ENCODE data around the gene SMU1. TPM values are rescaled to one million over a fixed set of nuclear protein-coding genes. Genes with fewer than 3 reads are reported as not detected.
"Not testable (repeated sequence)": the region's sequence is repeated elsewhere in the genome, so short reads cannot be mapped to it uniquely, and the experiment has no call there.

SMU1 gene
- total RNA-seq, 1 donor from 2014 or later, result 25.4 TPM

- Mint-ChIP-seq H3K4me1 (ENCODE audit: unreplicated experiment) (no peaks in the 10 kb centered on the region), H3K9me3 (no peaks in the 10 kb centered on the region)
These were observed 64.6 kb downstream of the SMU1 start for GRCh38 chr9:33011831-33012230.

DNA sequence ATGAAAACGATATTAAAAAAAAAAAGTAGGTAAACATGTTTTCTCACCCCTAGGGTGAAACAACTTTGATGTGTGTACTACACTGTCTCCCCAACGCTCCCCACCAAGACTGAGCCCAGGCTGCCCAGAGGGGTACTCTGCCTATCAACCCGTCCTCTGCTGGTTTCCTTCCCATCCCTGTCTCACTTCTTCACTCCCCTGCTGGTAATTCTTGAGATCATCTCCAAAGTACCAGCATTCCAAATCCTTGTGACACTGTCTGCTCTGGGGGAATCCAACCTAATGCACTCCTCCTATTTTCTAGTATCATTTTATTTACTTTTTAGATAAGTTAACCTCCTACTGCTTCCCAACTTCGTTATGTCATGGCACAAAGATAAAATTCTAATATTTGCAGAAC, 68.7 kb downstream of the SMU1 start:
- Mint-ChIP-seq H3K36me3 (no peaks in the 10 kb centered on the region), H3K4me3 (no peak overlapping the region), H3K9me3 (no peaks in the 10 kb centered on the region), H3K27ac (no peak overlapping the region), H3K4me1 (ENCODE audit: unreplicated experiment) (no peaks in the 10 kb centered on the region), H3K27me3 (no peaks in the 10 kb centered on the region)
- no peak for DNase-seq (ENCODE audit: extremely low spot score, unreplicated experiment)
- TF ChIP-seq CTCF (conservative IDR thresholded peaks at IDR 0.05), result no peak

More at GRCh38 chr9:33011831-33012230, 64.6 kb downstream of the SMU1 start:
- no peak for DNase-seq (ENCODE audit: extremely low spot score, unreplicated experiment)
- H3K27ac Mint-ChIP-seq, result no peak overlapping the region
- H3K27me3 Mint-ChIP-seq, result no peaks in the 10 kb centered on the region
- H3K4me3 Mint-ChIP-seq, result no peak overlapping the region
- H3K36me3 Mint-ChIP-seq, result no peaks in the 10 kb centered on the region
- no peak for TF ChIP-seq CTCF (conservative IDR thresholded peaks at IDR 0.05)

DNA sequence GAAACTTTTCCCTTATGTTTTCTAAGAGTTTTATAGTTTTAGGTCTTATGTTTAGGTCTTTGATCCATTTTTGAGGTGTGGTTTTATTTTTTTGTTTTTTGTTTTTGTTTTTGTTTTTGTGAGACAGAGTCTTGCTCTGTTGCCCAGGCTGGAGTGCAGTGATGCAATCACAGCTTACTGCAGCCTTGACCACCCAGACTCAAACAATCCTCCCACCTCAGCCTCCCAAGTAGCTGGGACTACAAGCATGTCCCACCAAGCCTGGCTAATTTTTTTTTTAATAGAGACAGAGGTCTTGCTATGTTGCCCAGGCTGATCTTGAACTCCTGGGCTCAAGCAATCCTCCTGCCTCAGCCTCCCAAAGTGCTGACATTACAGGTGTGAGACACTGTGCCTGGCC, 71.1 kb downstream of the SMU1 start:
- H3K36me3 Mint-ChIP-seq; H3K9me3 Mint-ChIP-seq; H3K4me3 Mint-ChIP-seq; H3K4me1 Mint-ChIP-seq (ENCODE audit: unreplicated experiment); H3K27ac Mint-ChIP-seq; H3K27me3 Mint-ChIP-seq; DNase-seq (ENCODE audit: extremely low spot score, unreplicated experiment): not testable (repeated sequence)

DNA sequence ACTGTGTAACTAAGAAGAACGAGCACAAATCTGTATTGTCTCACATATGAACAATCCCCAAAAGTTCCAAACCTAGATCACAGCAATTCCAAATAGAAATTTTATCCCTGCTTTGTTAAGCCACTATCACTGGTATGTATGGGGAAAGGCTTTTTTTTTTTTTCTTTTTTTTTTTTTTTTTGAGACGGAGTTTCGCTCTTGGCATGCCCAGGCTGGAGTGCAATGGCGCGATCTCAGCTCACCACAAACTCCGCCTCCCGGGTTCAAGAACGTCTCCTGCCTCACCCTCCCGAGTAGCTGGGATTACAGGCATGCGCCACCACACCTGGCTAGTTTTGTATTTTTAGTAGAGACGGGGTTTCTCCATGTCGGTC, 75.8 kb downstream of the SMU1 start:
- not testable (repeated sequence) for H3K36me3 Mint-ChIP-seq; DNase-seq (ENCODE audit: extremely low spot score, unreplicated experiment); H3K9me3 Mint-ChIP-seq; H3K4me1 Mint-ChIP-seq (ENCODE audit: unreplicated experiment); H3K27me3 Mint-ChIP-seq
- peak overlapping the region; percentile 99 for H3K27ac Mint-ChIP-seq
- H3K4me3 Mint-ChIP-seq, result peak overlapping the region; percentile 97

- no peak for DNase-seq (ENCODE audit: extremely low spot score, unreplicated experiment)
- Mint-ChIP-seq H3K36me3 (peaks cover 28% of the 10 kb centered on the region), H3K4me1 (ENCODE audit: unreplicated experiment) (no peaks in the 10 kb centered on the region), H3K4me3 (no peak overlapping the region), H3K27ac (no peak overlapping the region), H3K9me3 (no peaks in the 10 kb centered on the region), H3K27me3 (no peaks in the 10 kb centered on the region)
- no peak for TF ChIP-seq CTCF (conservative IDR thresholded peaks at IDR 0.05)
These were observed 83.8 kb downstream of the SMU1 start for GRCh38 chr9:32992595-32993238.

DNA sequence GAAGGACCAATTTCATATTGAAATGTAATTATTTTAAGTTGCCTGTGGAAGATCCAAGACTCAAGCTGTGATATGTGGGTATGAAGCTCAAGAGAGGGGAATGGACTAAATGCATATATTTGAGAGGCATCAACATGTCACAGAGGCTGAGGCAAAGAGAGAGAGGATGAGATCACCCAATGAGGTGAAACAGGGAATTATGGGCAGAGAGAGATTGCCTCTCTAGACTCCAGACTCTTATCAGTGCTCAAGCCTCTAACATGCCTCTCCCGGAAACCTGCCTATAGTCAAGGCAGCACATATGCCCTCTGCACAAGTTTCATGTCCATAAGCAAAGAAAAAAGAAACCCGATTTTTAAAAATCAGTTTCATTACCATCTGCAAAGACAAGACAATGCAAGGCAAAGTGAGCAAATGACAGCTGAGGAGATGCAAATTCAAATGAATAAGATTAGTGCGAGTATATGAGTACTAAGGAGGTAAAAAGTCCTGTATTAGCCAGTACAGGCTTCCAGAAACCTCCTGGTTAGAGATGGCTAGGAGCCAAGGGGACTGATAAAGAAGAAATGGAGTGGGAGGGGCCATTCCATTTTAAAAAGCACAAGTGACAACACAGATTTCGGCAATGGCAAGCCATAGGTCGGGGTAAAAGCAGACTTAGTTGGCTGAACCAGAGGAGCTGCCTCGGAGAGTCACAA, 84.4 kb downstream of the SMU1 start:
- Mint-ChIP-seq H3K9me3 (no peaks in the 10 kb centered on the region), H3K36me3 (peaks cover 35% of the 10 kb centered on the region), H3K4me3 (no peak overlapping the region), H3K4me1 (ENCODE audit: unreplicated experiment) (no peaks in the 10 kb centered on the region), H3K27me3 (no peaks in the 10 kb centered on the region), H3K27ac (no peak overlapping the region)
- TF ChIP-seq CTCF (conservative IDR thresholded peaks at IDR 0.05), result no peak
- DNase-seq (ENCODE audit: extremely low spot score, unreplicated experiment), result no peak

Other genes starting within 250 kb of the SMU1 start
- 34.5 and 34.6 TPM in 2 replicates for gene APTX, start 75.0 kb downstream of the SMU1 start, total RNA-seq (ENCODE audit: low replicate concordance)
- gene DNAJA1, start 51.4 kb downstream of the SMU1 start, total RNA-seq (ENCODE audit: low replicate concordance), result 189 and 223 TPM in 2 replicates
- 91.9 and 150 TPM in 2 replicates for gene B4GALT1, start 90.7 kb upstream of the SMU1 start, total RNA-seq (ENCODE audit: low replicate concordance)
- gene SPINK4, start 163.5 kb upstream of the SMU1 start, total RNA-seq (ENCODE audit: low replicate concordance), result not detected in 2 replicates
- 92.6 and 113 TPM in 2 replicates for gene BAG1, start 188.0 kb upstream of the SMU1 start, total RNA-seq (ENCODE audit: low replicate concordance)
- 51.4 and 53.7 TPM in 2 replicates for gene CHMP5, start 188.4 kb upstream of the SMU1 start, total RNA-seq (ENCODE audit: low replicate concordance)
- 34.1 and 36.4 TPM in 2 replicates for gene NFX1, start 213.8 kb upstream of the SMU1 start, total RNA-seq (ENCODE audit: low replicate concordance)